Measurements from ENCODE around the gene NOXO1. TPM values are rescaled to one million over a fixed set of nuclear protein-coding genes. Genes with fewer than 3 reads are reported as not detected.

Gene NOXO1
- total RNA-seq, 2 donors from 2014 or later = not detected

DNA sequence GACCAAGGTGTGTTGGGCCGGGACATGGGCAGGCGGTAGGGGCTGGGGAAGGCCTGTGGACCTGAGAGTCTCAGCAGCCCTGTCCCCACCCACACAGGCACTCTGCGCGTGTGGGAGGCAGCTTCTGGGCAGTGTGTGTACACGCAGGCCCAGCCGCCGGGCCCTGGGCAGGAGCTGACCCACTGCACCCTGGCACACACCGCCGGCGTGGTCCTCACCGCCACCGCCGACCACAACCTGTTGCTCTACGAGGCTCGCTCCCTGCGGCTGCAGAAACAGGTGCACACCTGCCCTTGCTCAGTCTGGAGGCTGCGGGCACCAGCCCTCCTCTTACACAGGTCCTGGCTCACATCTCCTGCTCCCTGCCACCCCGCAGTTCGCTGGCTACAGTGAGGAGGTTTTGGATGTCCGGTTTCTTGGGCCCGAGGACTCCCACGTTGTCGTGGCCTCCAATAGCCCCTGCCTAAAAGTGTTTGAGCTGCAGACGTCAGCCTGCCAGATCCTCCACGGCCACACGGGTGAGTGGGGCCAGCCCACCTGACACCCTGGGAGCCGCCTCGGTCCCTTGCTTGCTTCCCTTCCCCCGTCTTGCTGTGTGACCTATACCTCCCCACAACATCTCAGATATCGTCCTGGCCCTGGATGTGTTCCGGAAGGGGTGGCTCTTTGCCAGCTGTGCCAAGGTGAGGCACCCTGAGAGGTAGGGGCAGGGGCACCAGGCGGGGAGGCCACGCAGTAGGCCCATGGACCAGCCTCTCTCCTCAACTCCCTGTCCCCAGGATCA lies 5.6 kb downstream of the NOXO1 start:
- ATAC-seq (no peak), DNase-seq (ENCODE audit: low spot score) (no peak)
- no peak overlapping the region for H3K4me3 Mint-ChIP-seq
- peaks cover 0 to 2% of the 10 kb centered on the region in 2 donors for H3K27me3 Mint-ChIP-seq
- H3K36me3 Mint-ChIP-seq = no peaks in the 10 kb centered on the region
- no peaks in the 10 kb centered on the region for H3K9me3 Mint-ChIP-seq
- no peak overlapping the region for H3K27ac Mint-ChIP-seq
- H3K4me1 Mint-ChIP-seq (ENCODE audit: low read depth in 2 of 2) = peaks cover 18 to 21% of the 10 kb centered on the region in 2 donors

DNA sequence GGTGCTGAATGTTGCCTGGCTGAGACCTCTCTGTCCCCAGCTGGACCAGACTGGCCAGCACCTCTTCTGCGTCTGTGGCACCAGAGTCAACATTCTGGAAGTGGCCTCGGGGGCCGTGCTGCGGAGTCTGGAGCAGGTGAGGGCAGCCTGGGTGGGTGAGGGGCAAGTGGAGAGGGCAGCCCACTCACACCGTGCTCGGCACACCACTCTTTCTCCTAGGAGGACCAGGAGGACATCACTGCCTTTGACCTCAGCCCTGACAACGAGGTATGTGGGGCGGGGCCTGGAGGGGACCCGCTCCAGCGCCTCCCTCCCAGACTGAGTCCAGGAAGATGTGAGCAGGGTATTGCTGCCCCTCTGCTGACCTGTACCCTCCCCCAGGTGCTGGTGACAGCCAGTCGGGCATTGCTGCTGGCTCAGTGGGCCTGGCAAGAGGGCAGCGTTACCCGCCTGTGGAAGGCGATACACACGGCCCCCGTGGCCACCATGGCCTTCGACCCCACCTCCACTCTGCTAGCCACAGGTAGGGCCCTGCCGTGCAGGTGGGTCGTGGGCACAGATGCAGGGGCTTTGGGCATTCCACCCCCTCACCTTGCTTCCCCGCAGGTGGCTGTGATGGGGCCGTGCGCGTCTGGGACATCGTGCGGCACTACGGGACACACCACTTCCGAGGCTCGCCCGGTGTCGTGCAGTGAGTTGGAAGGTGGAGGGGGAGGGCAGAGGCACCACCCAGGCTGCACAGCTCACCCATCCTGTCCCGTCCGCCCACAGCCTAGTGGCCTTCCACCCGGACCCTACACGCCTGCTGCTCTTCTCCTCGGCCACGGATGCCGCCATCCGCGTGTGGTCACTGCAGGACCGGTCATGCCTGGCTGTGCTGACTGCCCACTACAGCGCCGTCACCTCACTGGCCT lies 6.9 kb downstream of the NOXO1 start:
- no peak for ATAC-seq
- Mint-ChIP-seq H3K4me1 (ENCODE audit: low read depth in 2 of 2) (peaks cover 18 to 21% of the 10 kb centered on the region in 2 donors), H3K27me3 (no peaks in the 10 kb centered on the region), H3K27ac (no peak overlapping the region), H3K9me3 (no peaks in the 10 kb centered on the region), H3K36me3 (no peaks in the 10 kb centered on the region), H3K4me3 (no peak overlapping the region)
- no peak for DNase-seq (ENCODE audit: low spot score)

DNA sequence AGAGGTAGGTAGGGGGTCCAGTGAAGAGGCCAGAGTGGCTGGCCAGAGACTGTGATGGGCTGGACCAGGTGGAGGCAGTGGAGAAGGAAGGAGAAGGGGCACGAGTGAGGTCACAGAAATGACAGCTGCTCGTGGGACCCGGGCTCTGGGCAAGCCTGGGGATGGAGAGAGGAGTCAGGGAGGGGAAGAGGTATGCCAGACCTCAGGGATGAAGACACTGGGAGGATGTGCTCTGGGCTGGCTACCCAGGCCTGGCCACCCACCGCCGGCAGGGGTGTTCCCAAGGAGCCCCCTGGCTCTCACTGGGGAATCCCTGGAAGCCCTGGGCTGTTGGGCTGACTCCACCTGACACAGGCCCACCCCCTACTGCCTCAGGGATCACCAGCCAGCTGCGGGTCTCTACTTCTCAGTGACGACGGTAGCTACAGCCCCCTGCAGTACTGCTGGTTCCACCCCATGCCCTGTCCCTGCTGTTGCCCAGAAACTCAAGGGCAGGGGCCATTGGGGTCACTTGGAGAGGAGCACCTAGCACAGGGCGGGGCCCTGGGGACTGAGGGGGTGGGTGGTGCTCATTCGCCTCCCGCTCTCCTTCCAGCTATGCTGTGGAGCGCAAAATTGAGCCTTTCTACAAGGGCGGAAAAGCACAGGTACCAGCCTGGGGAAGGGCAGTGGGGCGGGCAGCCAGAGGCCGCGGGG lies 7.7 kb downstream of the NOXO1 start:
- DNase-seq (ENCODE audit: low spot score) = no peak
- Mint-ChIP-seq H3K9me3 (no peaks in the 10 kb centered on the region), H3K4me1 (ENCODE audit: low read depth in 2 of 2) (peaks cover 18 to 21% of the 10 kb centered on the region in 2 donors), H3K27me3 (no peaks in the 10 kb centered on the region), H3K4me3 (no peak overlapping the region), H3K27ac (no peak overlapping the region), H3K36me3 (no peaks in the 10 kb centered on the region)
- no peak for ATAC-seq

DNA sequence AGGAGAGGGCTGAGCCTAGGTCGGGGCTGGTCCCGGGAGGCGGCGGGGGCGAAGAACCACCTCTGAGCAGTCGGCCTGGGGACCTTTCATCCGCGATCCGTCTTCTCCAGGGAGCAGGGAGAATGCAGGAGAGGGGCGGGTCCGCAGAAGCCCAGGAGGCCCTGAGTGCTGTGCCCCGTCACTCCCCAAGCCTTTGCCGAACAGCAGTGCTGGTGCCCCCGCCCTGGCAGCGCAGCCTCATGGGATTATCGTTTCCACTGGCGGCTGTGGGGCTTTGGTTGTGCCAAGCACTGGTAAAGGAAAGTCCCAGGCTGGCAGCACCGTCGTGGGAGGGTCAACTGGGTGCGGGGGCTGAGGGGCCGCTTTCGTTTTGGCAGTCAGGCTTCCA lies 8.8 kb downstream of the NOXO1 start:
- Mint-ChIP-seq H3K27me3 (no peaks in the 10 kb centered on the region), H3K27ac (peak overlapping the region; percentile 99 to 100), H3K36me3 (no peaks in the 10 kb centered on the region), H3K4me1 (ENCODE audit: low read depth in 2 of 2) (peaks cover 18 to 21% of the 10 kb centered on the region in 2 donors), H3K4me3 (peak overlapping the region; percentile 96), H3K9me3 (no peaks in the 10 kb centered on the region)
- ATAC-seq = peak in 1 of 2 donors; percentile 1
- DNase-seq (ENCODE audit: low spot score) = no peak

DNA sequence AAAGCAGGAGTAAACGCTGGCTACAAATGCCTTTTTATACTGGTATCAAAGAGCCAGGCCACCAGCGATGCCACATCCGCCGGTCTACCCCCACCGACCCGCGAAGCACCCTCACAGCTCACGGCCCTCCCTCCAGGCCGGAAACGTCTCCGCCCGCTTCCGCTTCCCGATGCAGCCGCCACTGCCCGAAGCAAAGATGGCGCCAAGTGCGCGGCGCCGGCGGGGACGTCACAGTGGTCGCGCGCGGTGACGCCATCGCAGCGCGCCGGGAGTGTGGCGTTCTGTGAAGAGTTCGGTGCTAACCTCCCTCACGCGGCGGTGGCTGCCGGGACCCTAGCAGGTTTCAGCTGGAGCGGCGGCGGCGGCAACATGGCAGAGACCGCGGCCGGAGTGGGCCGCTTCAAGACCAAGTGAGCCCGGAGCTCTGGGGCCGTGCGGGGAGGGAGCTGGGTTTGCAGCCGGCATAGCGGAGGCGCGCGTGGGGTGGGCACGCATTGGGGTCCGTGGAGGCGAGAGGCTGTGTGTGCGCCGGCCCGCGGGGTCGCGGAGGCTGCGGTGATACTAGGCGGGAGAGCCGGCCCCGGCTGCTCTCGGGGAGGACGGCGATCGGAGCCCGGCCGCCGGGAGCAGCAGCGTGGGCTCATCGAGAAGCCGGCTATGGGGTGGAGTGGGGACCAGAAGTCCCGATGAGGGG lies 9.3 kb downstream of the NOXO1 start, which contains the start of gene TBL3:
TSS of gene TBL3 (plus strand) at position 258 of the 694 bp plus-strand sequence. CDS start at position 370, 112 bp downstream.
- peak; percentile 98 for DNase-seq (ENCODE audit: low spot score)
- H3K4me1 Mint-ChIP-seq (ENCODE audit: low read depth in 2 of 2) = peaks cover 18 to 21% of the 10 kb centered on the region in 2 donors
- H3K36me3 Mint-ChIP-seq = no peaks in the 10 kb centered on the region
- H3K4me3 Mint-ChIP-seq = peak within 1 kb of the TSS; percentile 96
- H3K27ac Mint-ChIP-seq = peak within 1 kb of the TSS; percentile 99 to 100
- peak; percentile 97 to 98 for ATAC-seq
- H3K27me3 Mint-ChIP-seq = no peaks in the 10 kb centered on the region
- no peaks in the 10 kb centered on the region for H3K9me3 Mint-ChIP-seq

DNA sequence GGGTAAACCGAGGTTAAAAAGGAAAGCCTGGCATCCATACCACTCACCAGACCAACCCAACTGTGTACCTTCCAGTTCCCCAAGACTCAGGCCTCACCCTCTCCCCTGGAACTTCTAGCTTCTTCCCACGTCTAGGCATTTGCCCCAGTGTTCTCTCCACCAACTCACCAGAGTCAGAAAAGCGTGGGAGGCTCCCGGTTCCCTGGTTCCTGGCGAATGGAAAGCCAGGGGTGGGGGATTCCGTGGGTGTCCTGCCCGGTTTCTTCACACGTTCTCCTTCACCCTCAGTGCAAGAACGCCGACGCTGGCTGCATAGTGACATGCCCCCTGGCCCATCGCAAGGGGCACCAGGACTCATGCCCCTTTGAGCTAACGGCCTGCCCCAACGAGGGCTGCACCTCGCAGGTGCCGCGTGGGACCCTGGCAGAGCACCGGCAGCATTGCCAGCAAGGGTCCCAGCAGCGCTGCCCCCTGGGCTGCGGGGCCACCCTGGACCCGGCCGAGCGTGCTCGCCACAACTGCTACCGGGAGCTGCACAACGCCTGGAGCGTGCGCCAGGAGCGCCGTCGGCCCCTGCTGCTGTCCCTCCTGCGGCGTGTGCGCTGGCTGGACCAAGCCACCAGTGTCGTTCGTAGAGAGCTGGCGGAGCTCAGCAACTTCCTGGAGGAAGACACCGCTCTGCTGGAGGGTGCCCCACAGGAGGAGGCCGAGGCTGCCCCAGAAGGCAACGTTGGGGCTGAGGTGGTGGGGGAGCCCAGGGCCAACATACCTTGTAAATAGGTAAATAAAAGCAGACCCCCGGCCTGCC lies 12.9 kb downstream of the NOXO1 start:
- Mint-ChIP-seq H3K36me3 (peaks cover 8% of the 10 kb centered on the region), H3K27ac (peak overlapping the region in 1 of 2 donors; percentile 29), H3K9me3 (no peaks in the 10 kb centered on the region), H3K4me3 (no peak overlapping the region), H3K4me1 (ENCODE audit: low read depth in 2 of 2) (peaks cover 30 to 36% of the 10 kb centered on the region in 2 donors), H3K27me3 (no peaks in the 10 kb centered on the region)
- no peak for DNase-seq (ENCODE audit: low spot score)
- no peak for ATAC-seq

DNA sequence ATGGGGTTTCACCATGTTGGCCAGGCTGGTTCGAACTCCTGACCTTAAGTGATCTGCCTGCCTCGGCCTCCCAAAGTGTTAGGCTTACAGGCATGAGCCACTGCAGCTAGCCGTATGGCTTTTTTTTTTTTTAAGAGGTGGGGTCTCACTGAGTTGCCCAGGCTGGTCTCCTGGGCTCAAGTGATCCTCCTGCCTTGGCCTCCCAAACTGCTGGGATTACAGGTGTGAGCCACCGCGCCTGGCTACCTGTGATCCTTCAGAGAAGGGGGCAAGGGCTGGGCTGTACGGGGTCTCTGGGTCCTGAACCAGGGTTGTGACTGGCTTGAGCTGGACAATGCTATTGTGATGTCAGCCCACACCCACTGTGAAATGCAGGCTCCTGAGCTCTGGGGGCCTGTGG lies 14.8 kb downstream of the NOXO1 start, which contains the start of gene RNF151:
TSS of gene RNF151 (plus strand) at position 397 of the 400 bp plus-strand sequence. CDS start 26 bp downstream, outside the sequence.
- peak within 1 kb of the TSS; percentile 100 for H3K4me3 Mint-ChIP-seq

DNA sequence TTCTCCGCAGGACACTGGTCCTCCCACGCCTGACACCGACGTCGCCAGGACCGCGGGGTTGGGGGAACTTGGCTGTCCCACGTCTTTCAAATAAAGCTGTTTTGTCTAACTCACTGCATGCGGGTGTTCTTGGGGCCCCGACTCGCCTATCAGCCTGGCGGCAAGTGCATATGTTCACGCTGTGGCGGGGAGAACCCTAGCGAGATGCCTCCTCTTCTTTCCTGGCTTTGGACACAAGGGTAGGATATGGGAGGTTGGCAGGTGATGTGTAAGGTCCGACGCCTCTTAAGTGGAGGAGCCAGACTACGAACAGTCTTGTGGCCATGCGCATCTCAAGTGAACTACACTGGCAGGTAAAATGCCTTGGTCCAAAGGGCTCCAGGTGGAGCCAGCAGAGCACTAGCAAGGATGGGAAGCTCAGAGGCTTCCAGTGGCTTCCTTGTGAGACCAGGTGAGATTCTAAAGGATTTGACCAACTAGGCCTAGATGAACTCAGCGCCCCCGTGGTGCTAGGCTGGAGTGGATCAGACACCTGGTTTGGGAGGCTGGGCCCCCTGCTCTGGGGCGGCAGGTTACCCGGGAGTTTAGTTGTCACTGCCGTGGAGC lies 15.8 kb downstream of the NOXO1 start:
- H3K27me3 Mint-ChIP-seq = no peaks in the 10 kb centered on the region

More for the DNA sequence above, 14.8 kb downstream of the NOXO1 start, which contains the start of gene RNF151:
- peak within 1 kb of the TSS; percentile 94 to 95 for H3K27ac Mint-ChIP-seq
- H3K4me1 Mint-ChIP-seq (ENCODE audit: low read depth in 2 of 2) = peaks cover 22 to 28% of the 10 kb centered on the region in 2 donors
- peaks cover 15% of the 10 kb centered on the region for H3K36me3 Mint-ChIP-seq
- H3K27me3 Mint-ChIP-seq = no peaks in the 10 kb centered on the region
- no peak for DNase-seq (ENCODE audit: low spot score)
- no peaks in the 10 kb centered on the region for H3K9me3 Mint-ChIP-seq
- ATAC-seq = no peak

DNA sequence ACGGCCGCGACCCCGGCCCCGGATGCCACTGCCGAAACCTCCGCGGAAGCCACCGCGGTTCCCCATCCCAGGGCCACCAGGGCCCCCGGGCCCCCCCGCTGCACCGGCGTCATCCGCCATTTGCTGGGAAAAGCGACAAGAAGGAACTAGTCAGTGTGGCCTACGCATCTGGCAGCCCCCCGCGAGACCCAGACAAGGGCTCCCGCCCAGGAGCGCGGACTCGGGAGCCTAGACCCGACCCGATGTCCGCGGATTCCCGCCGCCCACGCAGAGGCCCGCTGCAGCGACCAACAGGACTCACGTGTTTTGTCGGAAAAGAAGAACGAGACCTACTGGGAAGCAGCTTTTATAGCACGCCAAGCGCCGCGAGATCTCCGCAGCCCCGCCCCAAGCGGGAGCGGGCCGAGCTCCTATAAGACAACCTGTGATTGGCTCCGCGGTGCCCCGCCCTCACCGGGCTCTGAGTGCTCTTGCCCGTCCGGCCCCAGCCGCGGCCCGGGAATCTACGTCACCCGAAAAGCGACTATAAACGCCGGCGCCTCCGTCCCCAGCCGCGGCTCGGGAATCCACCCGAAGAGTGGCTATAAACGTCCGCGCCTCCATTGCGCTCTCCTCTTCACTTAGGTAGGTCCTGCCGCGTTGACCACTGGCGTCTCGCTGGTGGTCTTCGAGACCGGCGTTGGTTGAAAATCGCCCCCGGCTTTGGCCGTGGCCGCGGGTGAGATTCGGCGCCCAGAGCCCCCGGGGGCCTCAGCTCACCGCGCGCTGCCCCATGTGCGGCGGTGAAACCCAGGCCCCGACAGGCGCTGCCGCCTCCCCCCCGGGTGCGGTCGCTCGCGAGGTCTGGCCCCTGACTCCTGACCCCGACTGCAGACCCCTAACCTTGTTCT lies 16.5 kb downstream of the NOXO1 start, which contains the start of gene RPS2:
TSS of gene RPS2 (minus strand) at position 321 of the 890 bp plus-strand sequence. CDS start at position 120, 201 bp downstream.
- Mint-ChIP-seq H3K27me3 (no peaks in the 10 kb centered on the region), H3K4me3 (peak within 1 kb of the TSS; percentile 100), H3K4me1 (ENCODE audit: low read depth in 2 of 2) (peaks cover 28 to 36% of the 10 kb centered on the region in 2 donors), H3K27ac (peak within 1 kb of the TSS; percentile 94 to 95), H3K9me3 (no peaks in the 10 kb centered on the region), H3K36me3 (peaks cover 19% of the 10 kb centered on the region)
- DNase-seq (ENCODE audit: low spot score) (peak; percentile 99), ATAC-seq (peak; percentile 93 to 98)

More for the DNA sequence above, 15.8 kb downstream of the NOXO1 start:
- Mint-ChIP-seq H3K9me3 (no peaks in the 10 kb centered on the region), H3K4me1 (ENCODE audit: low read depth in 2 of 2) (peaks cover 23 to 30% of the 10 kb centered on the region in 2 donors), H3K4me3 (peak overlapping the region; percentile 100), H3K36me3 (peaks cover 19% of the 10 kb centered on the region), H3K27ac (peak overlapping the region; percentile 94 to 95)
- DNase-seq (ENCODE audit: low spot score) (no peak), ATAC-seq (no peak)

DNA sequence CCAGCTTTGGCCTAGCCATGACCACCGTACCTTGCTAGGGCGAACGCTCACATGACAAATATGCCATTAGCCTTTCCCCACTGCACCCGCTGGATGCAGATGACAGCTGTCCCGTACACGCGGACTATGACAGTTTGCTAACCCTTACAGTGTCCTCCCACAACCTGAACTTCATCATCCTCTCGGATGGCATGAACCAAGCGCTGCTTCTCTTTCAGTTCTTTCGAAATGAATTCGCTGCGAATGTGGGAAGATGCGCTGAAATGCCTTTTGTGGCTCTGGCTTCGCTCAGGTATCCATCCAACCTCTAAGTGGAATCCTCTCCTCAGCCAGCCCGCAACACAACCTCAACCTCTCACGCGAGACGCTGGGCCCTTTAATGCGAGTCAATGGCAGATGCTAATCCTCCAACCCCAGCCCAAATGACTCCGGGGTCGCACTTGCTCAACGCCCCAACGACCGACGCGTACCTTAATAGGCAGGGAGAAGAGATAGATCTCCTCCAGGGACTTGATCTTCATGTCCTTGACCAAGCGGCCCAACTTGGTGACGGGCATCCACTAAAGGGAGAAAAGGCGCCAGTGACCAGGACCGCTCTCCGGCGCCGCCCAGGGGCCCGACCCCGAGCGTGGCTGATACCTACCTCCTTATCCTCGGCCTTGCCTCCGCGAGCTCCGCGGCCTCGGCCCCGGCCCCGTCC lies 17.3 kb downstream of the NOXO1 start:
- Mint-ChIP-seq H3K27me3 (no peaks in the 10 kb centered on the region), H3K4me1 (ENCODE audit: low read depth in 2 of 2) (peaks cover 28 to 41% of the 10 kb centered on the region in 2 donors), H3K9me3 (no peaks in the 10 kb centered on the region), H3K4me3 (peak overlapping the region; percentile 100), H3K27ac (peak overlapping the region; percentile 94 to 95), H3K36me3 (peaks cover 19% of the 10 kb centered on the region)
- peak; percentile 3 to 7 for ATAC-seq
- no peak for DNase-seq (ENCODE audit: low spot score)
